OCI-LY1 (cell line): ENCODE measurements around the gene PSME3.

Source experiments
- H2AFZ ChIP-seq: fragments of 200-600 bp; sonication (generic), shearing (Covaris generic); 2 replicates; pipeline ENCODE4 v1.6.0; 2014; ENCODE audit warnings: antibody characterized with exemption, mild to moderate bottlenecking, low read length
- H3F3A ChIP-seq: fragments of 200-600 bp; sonication (generic), shearing (Covaris generic); 2 replicates; pipeline ENCODE4 v1.6.0; 2014; ENCODE audit warnings: mild to moderate bottlenecking, antibody characterized with exemption, low read length, moderate library complexity; ENCODE audit not compliant: insufficient read depth
- H3K27ac ChIP-seq: fragments of 200-600 bp; sonication (generic); 2 replicates; pipeline ENCODE4 v1.5.1; 2014; ENCODE audit warnings: low read length, mixed run types, mild to moderate bottlenecking, low read depth; ENCODE audit not compliant: poor library complexity, severe bottlenecking
- H3K27me3 ChIP-seq: fragments of 200-600 bp; sonication (generic); 2 replicates; pipeline ENCODE4 v1.6.0; 2014; ENCODE audit warnings: antibody characterized with exemption, mild to moderate bottlenecking, low read length, moderate library complexity; ENCODE audit not compliant: insufficient read depth
- H3K36me3 ChIP-seq: fragments of 200-600 bp; sonication (generic); 2 replicates; pipeline ENCODE4 v1.6.1; 2014; ENCODE audit warnings: mild to moderate bottlenecking, antibody characterized with exemption, low read length, moderate library complexity, mixed read lengths; ENCODE audit not compliant: insufficient read depth
- H3K4me1 ChIP-seq: fragments of 200-600 bp; sonication (generic); 2 replicates; pipeline ENCODE4 v1.5.1; 2014; ENCODE audit warnings: mild to moderate bottlenecking, low read length, moderate library complexity; ENCODE audit not compliant: insufficient read depth, severe bottlenecking
- H3K4me2 ChIP-seq: fragments of 200-600 bp; sonication (generic), shearing (Covaris generic); 2 replicates; pipeline ENCODE4 v1.6.1; 2014; ENCODE audit warnings: low read length
- H3K4me3 ChIP-seq: fragments of 200-600 bp; sonication (generic); 2 replicates; pipeline ENCODE4 v1.5.1; 2014; ENCODE audit warnings: low read length, low read depth, mild to moderate bottlenecking, mixed read lengths; ENCODE audit not compliant: poor library complexity, severe bottlenecking
- H3K79me2 ChIP-seq: fragments of 200-600 bp; shearing (Covaris generic); 2 replicates; pipeline ENCODE4 v1.6.1; 2016; ENCODE audit warnings: mixed run types, low read length, mixed read lengths; ENCODE audit not compliant: insufficient read depth
- H3K9ac ChIP-seq: fragments of 200-600 bp; sonication (generic), shearing (Covaris generic); 2 replicates; pipeline ENCODE4 v1.6.1; 2014; ENCODE audit warnings: mild to moderate bottlenecking, low read length, mixed read lengths
- H3K9me2 ChIP-seq: fragments of 200-600 bp; sonication (generic), shearing (Covaris generic); 2 replicates; pipeline ENCODE4 v1.6.1; 2014; ENCODE audit warnings: low read depth, mild to moderate bottlenecking, low read length, mixed read lengths
- H3K9me3 ChIP-seq: fragments of 200-600 bp; shearing (Covaris generic); 2 replicates; pipeline ENCODE4 v1.6.1; 2014; ENCODE audit warnings: low read length, mixed read lengths
- H4K20me1 ChIP-seq: fragments of 200-600 bp; sonication (generic), shearing (Covaris generic); 2 replicates; pipeline ENCODE4 v1.6.0; 2016; ENCODE audit warnings: mild to moderate bottlenecking, low read length; ENCODE audit not compliant: insufficient read depth
- CTCF ChIP-seq: fragments of 200-600 bp; sonication (generic), shearing (Covaris generic); IDR thresholded peaks from 2 replicates; pipeline ENCODE4 v1.5.1; 2017; ENCODE audit warnings: mild to moderate bottlenecking, antibody characterized with exemption, low read length, moderate library complexity, mixed read lengths
- EZH2 ChIP-seq: fragments of 200-600 bp; sonication (generic), shearing (Covaris generic); IDR thresholded peaks from 2 replicates; pipeline ENCODE4 v1.8.0; 2017; ENCODE audit warnings: borderline replicate concordance, mixed run types, mild to moderate bottlenecking, antibody characterized with exemption, low read length, moderate library complexity, mixed read lengths

Gene PSME3

GRCh38 chr17:42844761-42845555 lies 11.8 kb downstream of the PSME3 start:
- Histone ChIP-seq H3F3A (no peaks in the 10 kb centered on the region), H3K4me1 (no peaks in the 10 kb centered on the region), H3K4me2 (no peak overlapping the region)

GRCh38 chr17:42845556-42845917 lies 12.3 kb downstream of the PSME3 start:
- H3K4me3 ChIP-seq: no peak overlapping the region
- no peaks in the 10 kb centered on the region for H3K27me3 ChIP-seq
- no peak overlapping the region for H3K9ac ChIP-seq
- no peaks in the 10 kb centered on the region for H3K4me1 ChIP-seq
- H3K36me3 ChIP-seq: peaks cover 54% of the 10 kb centered on the region
- no peak for TF ChIP-seq CTCF
- H3K4me2 ChIP-seq: no peak overlapping the region
- H3F3A ChIP-seq: no peaks in the 10 kb centered on the region
- H2AFZ ChIP-seq: no peak overlapping the region
- no peaks in the 10 kb centered on the region for H3K9me2 ChIP-seq
- H4K20me1 ChIP-seq: no peaks in the 10 kb centered on the region
- no peaks in the 10 kb centered on the region for H3K9me3 ChIP-seq
- H3K27ac ChIP-seq: no peak overlapping the region
- H3K79me2 ChIP-seq: no peaks in the 10 kb centered on the region

More at GRCh38 chr17:42844761-42845555, 11.8 kb downstream of the PSME3 start:
- H3K4me3 ChIP-seq: no peak overlapping the region
- H3K9me2 ChIP-seq: no peaks in the 10 kb centered on the region
- no peaks in the 10 kb centered on the region for H4K20me1 ChIP-seq
- H3K79me2 ChIP-seq: no peaks in the 10 kb centered on the region
- H3K9me3 ChIP-seq: no peaks in the 10 kb centered on the region
- no peak overlapping the region for H2AFZ ChIP-seq
- H3K27ac ChIP-seq: no peak overlapping the region
- H3K36me3 ChIP-seq: peaks cover 60% of the 10 kb centered on the region
- no peak overlapping the region for H3K9ac ChIP-seq
- no peaks in the 10 kb centered on the region for H3K27me3 ChIP-seq
- TF ChIP-seq EZH2 (no peak), CTCF (no peak)

DNA sequence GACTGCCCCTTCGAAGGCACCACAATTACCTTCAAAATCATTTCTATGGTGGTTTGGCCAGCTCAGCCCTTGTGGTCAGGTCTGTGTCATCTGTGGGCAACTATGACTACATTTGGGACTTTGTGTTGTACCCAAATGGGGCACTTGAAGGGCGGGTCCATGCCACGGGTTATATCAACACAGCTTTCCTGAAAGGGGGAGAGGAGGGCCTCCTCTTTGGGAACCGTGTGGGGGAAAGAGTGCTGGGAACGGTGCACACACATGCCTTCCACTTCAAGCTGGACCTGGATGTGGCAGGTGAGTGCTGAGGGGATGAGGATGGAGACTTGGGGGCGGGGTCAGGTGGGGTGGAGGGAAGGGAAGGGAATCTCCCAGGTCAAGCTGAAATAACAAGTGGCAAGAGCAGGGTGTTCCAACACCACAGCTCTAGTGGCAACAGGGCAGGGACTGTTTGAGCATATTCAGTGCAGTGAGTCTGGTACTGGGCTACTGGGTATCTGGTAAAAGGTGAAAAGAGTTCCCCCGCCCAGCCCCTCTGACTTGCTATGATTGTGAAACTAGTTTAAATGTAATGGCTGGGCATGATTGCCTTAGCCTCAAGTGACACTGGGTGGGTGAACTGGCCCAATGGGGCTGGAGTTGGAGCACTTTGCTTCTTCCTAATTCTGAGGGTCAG lies 12.9 kb downstream of the PSME3 start:
- Histone ChIP-seq H3K4me2 (no peak overlapping the region), H3K9me2 (no peaks in the 10 kb centered on the region), H2AFZ (no peak overlapping the region), H3F3A (no peaks in the 10 kb centered on the region), H3K27ac (no peak overlapping the region), H3K27me3 (no peaks in the 10 kb centered on the region), H3K36me3 (peaks cover 49% of the 10 kb centered on the region), H3K4me3 (no peak overlapping the region), H3K4me1 (no peaks in the 10 kb centered on the region), H3K9ac (no peak overlapping the region), H3K79me2 (no peaks in the 10 kb centered on the region), H4K20me1 (no peaks in the 10 kb centered on the region), H3K9me3 (no peaks in the 10 kb centered on the region)
- TF ChIP-seq CTCF: no peak
- TF ChIP-seq EZH2: no peak
